Retina (tissue), 1 donor: ENCODE measurements around the gene TP53TG5.

Experiments used
- DNase-seq: peaks from one replicate; pipeline ENCODE4 v3.0.0-alpha.2; 2016

TP53TG5 gene

GRCh38 chr20:45322952-45323383 lies 55.2 kb downstream of the TP53TG5 start:
- DNase-seq, result no peak
